Upper lobe of left lung (tissue), 4 donors: ENCODE data around the gene ENPP3.

Experiments used
- CTCF ChIP-seq, 6 experiments: fragments of 450-650 bp in 4 of 6; fragments of 200-600 bp in 2 of 6; sonication (generic) in 2 of 6; IDR thresholded peaks; one replicate each; pipeline ENCODE4 v1.5.1; 2016 to 2019; ENCODE audit warnings: antibody characterized with exemption in 6 of 6
- POLR2A ChIP-seq, 4 donors: fragments of 450-650 bp; IDR thresholded peaks; one replicate each; pipeline ENCODE4 v1.5.1; 2016 to 2017; ENCODE audit warnings: antibody characterized with exemption in 4 of 4, mild to moderate bottlenecking in 2 of 4

GRCh38 chr6:131773284-131773950 is 136.3 kb downstream of the ENPP3 start:
- TF ChIP-seq CTCF (IDR thresholded peaks at IDR 0.05): no peak
- TF ChIP-seq POLR2A (IDR thresholded peaks at IDR 0.05): no peak
